Neural progenitor cell (in vitro differentiated cells): ENCODE measurements around the gene ANO4. TPM values are rescaled to one million over a fixed set of nuclear protein-coding genes. Genes with fewer than 3 reads are reported as not detected.
"Not testable (repeated sequence)": the region's sequence is repeated elsewhere in the genome, so short reads cannot be mapped to it uniquely, and the experiment has no call there.

ENCODE experiments used
- DNase-seq: peaks from one replicate; pipeline ENCODE4 v3.0.0-alpha.2; 2016; ENCODE audit warnings: low spot score
- H2AFZ ChIP-seq: fragments of 200-600 bp; sonication (generic); replicated peaks from 2 replicates; pipeline ENCODE4 v1.6.1; 2016; ENCODE audit warnings: antibody characterized with exemption
- H3F3A ChIP-seq: fragments of 200-600 bp; sonication (generic); 2 replicates; pipeline ENCODE4 v1.6.1; 2016; ENCODE audit warnings: antibody characterized with exemption, low read depth
- H3K27ac ChIP-seq: fragments of 200-600 bp; sonication (generic); 2 replicates; pipeline ENCODE4 v1.5.1; 2016; ENCODE audit warnings: mild to moderate bottlenecking
- H3K27me3 ChIP-seq: fragments of 200-600 bp; sonication (generic); 2 replicates; pipeline ENCODE4 v1.6.1; 2016; ENCODE audit warnings: mild to moderate bottlenecking, moderate library complexity
- H3K36me3 ChIP-seq: fragments of 200-600 bp; sonication (generic); 2 replicates; pipeline ENCODE4 v1.5.1; 2016
- H3K4me1 ChIP-seq: fragments of 200-600 bp; sonication (generic); 2 replicates; pipeline ENCODE4 v1.6.1; 2016; ENCODE audit warnings: mixed run types
- H3K4me2 ChIP-seq: fragments of 200-600 bp; sonication (generic); 2 replicates; pipeline ENCODE4 v1.6.1; 2016
- H3K4me3 ChIP-seq: fragments of 200-600 bp; sonication (generic); 2 replicates; pipeline ENCODE4 v1.5.1; 2016
- H3K79me2 ChIP-seq: fragments of 200-600 bp; sonication (generic); 2 replicates; pipeline ENCODE4 v1.6.1; 2016; ENCODE audit warnings: low read depth
- H3K9ac ChIP-seq: fragments of 200-600 bp; sonication (generic); 2 replicates; pipeline ENCODE4 v1.6.1; 2016
- H3K9me3 ChIP-seq: fragments of 200-600 bp; sonication (generic); 2 replicates; pipeline ENCODE4 v1.5.1; 2016; ENCODE audit warnings: low read depth
- H4K20me1 ChIP-seq: fragments of 200-600 bp; sonication (generic); 2 replicates; pipeline ENCODE4 v1.6.1; 2016; ENCODE audit warnings: low read depth
- H3K27ac Mint-ChIP-seq: 3 replicates; pipeline ENCODE4 v1.8.0; 2021; ENCODE audit warnings: mixed read lengths
- H3K27me3 Mint-ChIP-seq: 2 replicates; pipeline ENCODE4 v1.8.0; 2022; ENCODE audit warnings: low read depth, mild to moderate bottlenecking, inconsistent platforms, moderate library complexity, mixed read lengths; ENCODE audit not compliant: insufficient read depth
- H3K36me3 Mint-ChIP-seq: 3 replicates; pipeline ENCODE4 v1.8.0; 2021; ENCODE audit warnings: mixed read lengths
- H3K4me1 Mint-ChIP-seq: 3 replicates; pipeline ENCODE4 v1.8.0; 2021; ENCODE audit warnings: mixed read lengths
- H3K4me3 Mint-ChIP-seq: 3 replicates; pipeline ENCODE4 v1.8.0; 2021; ENCODE audit warnings: mild to moderate bottlenecking, moderate library complexity, mixed read lengths
- H3K9me3 Mint-ChIP-seq: 3 replicates; pipeline ENCODE4 v1.8.0; 2020; ENCODE audit warnings: mixed read lengths
- CTCF ChIP-seq: fragments of 200-600 bp; sonication (generic); IDR thresholded peaks from 2 replicates; pipeline ENCODE4 v1.5.1; 2017; ENCODE audit warnings: antibody characterized with exemption, mild to moderate bottlenecking
- EZH2 ChIP-seq: fragments of 200-600 bp; sonication (generic); IDR thresholded peaks from 2 replicates; pipeline ENCODE4 v1.6.1; 2017; ENCODE audit warnings: antibody characterized with exemption, mild to moderate bottlenecking, moderate library complexity
- EZH2phosphoT487 ChIP-seq: fragments of 200-600 bp; sonication (generic); IDR thresholded peaks from 2 replicates; pipeline ENCODE4 v1.6.1; 2017; ENCODE audit warnings: antibody characterized with exemption
- total RNA-seq: library from RNA; depleted of rRNA; stranded (reverse); fragments of >200 nt; gene quantifications from 2 replicates; pipeline ENCODE4 v1.2.3, GENCODE V29; 2015; ENCODE audit warnings: low replicate concordance

The ANO4 gene
- total RNA-seq, 1 donor from 2014 or later, result not detected

DNA sequence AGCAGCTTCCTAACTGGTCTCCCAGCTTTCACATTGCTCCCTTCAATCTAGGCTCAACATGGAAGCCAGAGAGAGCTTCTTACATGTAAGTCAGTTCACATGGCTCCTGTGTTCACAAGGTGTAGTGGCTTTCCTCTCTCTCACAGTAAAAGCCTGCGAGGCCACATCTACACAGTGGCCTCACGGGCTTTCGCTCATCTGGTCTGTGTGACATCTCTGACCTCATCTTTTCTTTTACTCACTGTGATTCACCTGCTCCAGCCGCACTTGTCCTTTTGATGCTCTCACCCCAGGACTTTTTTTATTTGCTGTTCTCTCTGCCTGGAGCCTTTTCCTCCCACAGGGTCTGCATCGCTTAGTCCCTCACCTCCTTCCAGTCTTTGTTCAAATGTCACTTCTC is 293.3 kb downstream of the ANO4 start:
- no peak overlapping the region for H3K4me3 ChIP-seq
- H4K20me1 ChIP-seq, result no peaks in the 10 kb centered on the region
- H3K27me3 Mint-ChIP-seq, result peaks cover 2% of the 10 kb centered on the region
- no peak overlapping the region for H3K4me3 Mint-ChIP-seq
- H3K36me3 Mint-ChIP-seq, result no peaks in the 10 kb centered on the region
- H3K36me3 ChIP-seq, result no peaks in the 10 kb centered on the region
- no peaks in the 10 kb centered on the region for H3K9me3 ChIP-seq
- no peaks in the 10 kb centered on the region for H3K27me3 ChIP-seq
- H3F3A ChIP-seq, result no peaks in the 10 kb centered on the region
- no peak overlapping the region for H3K27ac ChIP-seq
- H2AFZ ChIP-seq, result no peak overlapping the region
- H3K27ac Mint-ChIP-seq, result peak overlapping the region; percentile 50
- DNase-seq, result no peak
- no peak overlapping the region for H3K4me2 ChIP-seq
- H3K4me1 Mint-ChIP-seq, result peaks cover 14% of the 10 kb centered on the region
- no peaks in the 10 kb centered on the region for H3K4me1 ChIP-seq
- no peak overlapping the region for H3K9ac ChIP-seq
- no peaks in the 10 kb centered on the region for H3K9me3 Mint-ChIP-seq
- TF ChIP-seq EZH2 (no peak), EZH2phosphoT487 (no peak), CTCF (no peak)
- no peaks in the 10 kb centered on the region for H3K79me2 ChIP-seq

DNA sequence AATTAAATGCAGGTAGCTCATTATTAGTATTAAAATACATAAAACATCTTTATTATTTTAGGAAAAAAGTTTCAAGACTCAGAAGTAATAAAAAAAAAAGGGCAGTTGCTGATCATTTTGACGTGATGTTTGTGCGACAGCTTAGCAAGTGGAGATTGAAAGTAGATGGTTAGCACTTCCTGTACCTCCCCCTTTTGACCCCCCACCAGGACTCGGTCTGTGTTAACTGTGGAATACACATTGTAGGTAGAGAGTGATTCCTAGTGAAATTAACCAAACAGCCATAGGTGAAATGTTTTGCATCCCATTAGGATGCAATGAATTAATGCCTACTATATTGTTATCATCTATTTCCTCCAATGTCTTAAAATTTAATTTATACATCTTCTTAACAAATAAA is 294.7 kb downstream of the ANO4 start:
- H3K9me3 ChIP-seq, result no peaks in the 10 kb centered on the region
- no peaks in the 10 kb centered on the region for H3K36me3 Mint-ChIP-seq
- no peak overlapping the region for H3K4me2 ChIP-seq
- no peaks in the 10 kb centered on the region for H3K36me3 ChIP-seq
- no peak overlapping the region for H3K27ac Mint-ChIP-seq
- H3K9me3 Mint-ChIP-seq, result no peaks in the 10 kb centered on the region
- peaks cover 14% of the 10 kb centered on the region for H3K4me1 Mint-ChIP-seq
- H3K27me3 ChIP-seq, result no peaks in the 10 kb centered on the region
- H3K4me1 ChIP-seq, result no peaks in the 10 kb centered on the region
- H3K4me3 ChIP-seq, result no peak overlapping the region
- H3K79me2 ChIP-seq, result no peaks in the 10 kb centered on the region
- no peaks in the 10 kb centered on the region for H4K20me1 ChIP-seq
- H3K4me3 Mint-ChIP-seq, result no peak overlapping the region
- no peak overlapping the region for H3K9ac ChIP-seq
- H3F3A ChIP-seq, result no peaks in the 10 kb centered on the region
- peaks cover 2% of the 10 kb centered on the region for H3K27me3 Mint-ChIP-seq
- TF ChIP-seq CTCF (no peak), EZH2phosphoT487 (no peak), EZH2 (no peak)
- no peak overlapping the region for H2AFZ ChIP-seq
- no peak for DNase-seq
- no peak overlapping the region for H3K27ac ChIP-seq

DNA sequence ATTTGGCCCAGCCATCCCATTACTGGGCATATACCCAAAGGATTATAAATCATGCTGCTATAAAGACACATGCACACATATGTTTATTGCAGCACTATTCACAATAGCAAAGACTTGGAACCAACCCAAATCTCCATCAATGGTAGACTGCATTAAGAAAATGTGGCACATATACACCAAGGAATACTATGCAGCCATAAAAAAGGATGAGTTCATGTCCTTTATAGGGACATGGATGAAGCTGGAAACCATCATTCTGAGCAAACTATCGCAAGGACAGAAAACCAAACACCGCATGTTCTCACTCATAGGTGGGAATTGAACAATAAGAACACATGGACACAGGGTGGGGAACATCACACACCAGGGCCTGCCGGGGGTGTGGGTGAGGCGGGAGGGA is 295.6 kb downstream of the ANO4 start:
- peaks cover 14% of the 10 kb centered on the region for H3K4me1 Mint-ChIP-seq
- not testable (repeated sequence) for H3K36me3 ChIP-seq, H2AFZ ChIP-seq, H3K27me3 ChIP-seq, H3K79me2 ChIP-seq, H3K4me1 ChIP-seq, H3K36me3 Mint-ChIP-seq, H3K4me2 ChIP-seq, H3K9ac ChIP-seq, H3K27me3 Mint-ChIP-seq, H3F3A ChIP-seq, DNase-seq, H3K4me3 Mint-ChIP-seq, H3K9me3 Mint-ChIP-seq, H4K20me1 ChIP-seq, H3K4me3 ChIP-seq, H3K27ac Mint-ChIP-seq, H3K9me3 ChIP-seq, H3K27ac ChIP-seq

GRCh38 chr12:101097829-101098580 is 303.4 kb downstream of the ANO4 start:
- no peak for TF ChIP-seq EZH2phosphoT487
- TF ChIP-seq CTCF, result no peak
- no peak for TF ChIP-seq EZH2
- Histone ChIP-seq H3K4me3 (no peak overlapping the region), H3K36me3 (no peaks in the 10 kb centered on the region), H3K79me2 (no peaks in the 10 kb centered on the region), H2AFZ (no peak overlapping the region), H3F3A (no peaks in the 10 kb centered on the region), H3K27ac (no peak overlapping the region), H3K4me2 (no peak overlapping the region), H4K20me1 (no peaks in the 10 kb centered on the region), H3K27me3 (no peaks in the 10 kb centered on the region), H3K9me3 (no peaks in the 10 kb centered on the region), H3K4me1 (no peaks in the 10 kb centered on the region), H3K9ac (no peak overlapping the region)
- Mint-ChIP-seq H3K9me3 (no peaks in the 10 kb centered on the region), H3K36me3 (no peaks in the 10 kb centered on the region), H3K27ac (no peak overlapping the region), H3K4me3 (no peak overlapping the region), H3K27me3 (peaks cover 3% of the 10 kb centered on the region), H3K4me1 (no peaks in the 10 kb centered on the region)
- no peak for DNase-seq
